H1 (cell line): ENCODE data around the gene TRAF3IP1.

Source experiments
- ATF3 ChIP-seq: IDR thresholded peaks from 2 replicates; pipeline ENCODE4 v1.6.1; 2011; ENCODE audit warnings: low read depth, mild to moderate bottlenecking, low read length; ENCODE audit not compliant: insufficient read depth
- CHD2 ChIP-seq: IDR thresholded peaks from 2 replicates; pipeline ENCODE4 v1.6.1; 2012; ENCODE audit warnings: low read length, improper control_type of control experiment
- CREB1 ChIP-seq: IDR thresholded peaks from 2 replicates; pipeline ENCODE4 v1.6.1; 2012; ENCODE audit warnings: inconsistent platforms
- CTCF ChIP-seq, 3 experiments: IDR thresholded peaks; 1 replicate in 2 of 3; 2 replicates in 1 of 3; pipeline versions ENCODE4 v1.5.1 to v1.6.1; 2011; ENCODE audit warnings: low read length in 3 of 3, mild to moderate bottlenecking in 3 of 3, inconsistent platforms in 2 of 3, low read depth in 1 of 3, moderate library complexity in 1 of 3; ENCODE audit not compliant: insufficient read depth in 1 of 3; ENCODE audit errors: control extremely low read depth in 1 of 3
- FOSL1 ChIP-seq: IDR thresholded peaks from 2 replicates; pipeline ENCODE4 v1.6.1; 2011; ENCODE audit warnings: mild to moderate bottlenecking, low read depth, low read length, moderate library complexity; ENCODE audit not compliant: insufficient read depth
- MAX ChIP-seq: IDR thresholded peaks from 2 replicates; pipeline ENCODE4 v1.6.1; 2012; ENCODE audit warnings: inconsistent platforms
- POLR2A ChIP-seq, 2 experiments: IDR thresholded peaks; 1 replicate in 1 of 2; 2 replicates in 1 of 2; pipeline ENCODE4 v1.6.1; 2011; ENCODE audit warnings: low read depth in 2 of 2, low read length in 2 of 2, mild to moderate bottlenecking in 2 of 2; ENCODE audit errors: control extremely low read depth in 1 of 2
- POLR2AphosphoS5 ChIP-seq: IDR thresholded peaks from 2 replicates; pipeline ENCODE4 v1.6.1; 2011; ENCODE audit warnings: low read depth, low read length
- SP4 ChIP-seq: IDR thresholded peaks from 2 replicates; pipeline ENCODE4 v1.6.1; 2012; ENCODE audit warnings: low read length, inconsistent platforms
- TCF12 ChIP-seq: IDR thresholded peaks from 2 replicates; pipeline ENCODE4 v1.6.1; 2011; ENCODE audit warnings: low read depth, mild to moderate bottlenecking, low read length
- YY1 ChIP-seq: IDR thresholded peaks from 2 replicates; pipeline ENCODE4 v1.6.1; 2011; ENCODE audit warnings: low read depth, mild to moderate bottlenecking, low read length

- TF ChIP-seq CTCF (IDR thresholded peaks at IDR 0.05; ENCODE audit: control extremely low read depth in 1 of 3, insufficient read depth in 1 of 3, low read depth in 1 of 3, low read length in 3 of 3) (no peak), SP4 (no peak), CHD2 (no peak), TCF12 (no peak), FOSL1 (no peak), CREB1 (no peak), MAX (no peak), YY1 (no peak), POLR2A (IDR thresholded peaks at IDR 0.05; ENCODE audit: control extremely low read depth in 1 of 2, low read depth in 2 of 2, low read length in 2 of 2) (no peak), POLR2AphosphoS5 (no peak), ATF3 (no peak)
Observed at GRCh38 chr2:238284802-238285515, 35.4 kb upstream of the TRAF3IP1 start.
